A549 (cell line): ENCODE results near the gene AHCY. TPM values are rescaled to one million over a fixed set of nuclear protein-coding genes. Genes with fewer than 3 reads are reported as not detected.
"Not testable (repeated sequence)": the region's sequence is repeated elsewhere in the genome, so short reads cannot be mapped to it uniquely, and the experiment has no call there.

Experiments used
- ATAC-seq, 2 experiments: fragments of 200-7000 bp in 1 of 2; fragments of >200 bp in 1 of 2; cut with Nextera tagmentation in 1 of 2; cut with Tn5 transposase in 1 of 2; 3 replicates each; pipeline versions ENCODE4 v1.8.0 to v1.9.1; 2018 to 2020; ENCODE audit warnings: mild to moderate bottlenecking in 1 of 2, moderate library complexity in 1 of 2
- CTCF ChIA-PET: fragments of 300-600 bp; sonication (Branson Sonifier 250); formaldehyde crosslinking; extraction: SDS; loops from one replicate; lab custom pipeline; 2021; ENCODE audit warnings: antibody characterized with exemption, inconsistent platforms; lab: Yijun Ruan, JAX
- POLR2A ChIA-PET: fragments of 350-600 bp; formaldehyde crosslinking; extraction: SDS; loops from one replicate; lab custom pipeline; 2021; ENCODE audit warnings: antibody characterized with exemption, inconsistent platforms; lab: Yijun Ruan, JAX
- DNase-seq, 2 experiments: peaks; one replicate each; pipeline versions ENCODE4 v3.0.0 to v3.0.0-alpha.2; 2011 to 2016; ENCODE audit warnings: low read depth in 1 of 2, low spot score in 1 of 2
- FAIRE-seq: peaks from 2 replicates; lab custom pipeline; 2011; peaks lifted over from hg19 to GRCh38; lab: Jason Lieb, UNC
- H3K27ac ChIP-seq, 2 experiments: fragments of >200 bp; sonication (Bioruptor Twin); formaldehyde crosslinking; 3 replicates each; pipeline ENCODE4 v1.5.1; 2016 to 2017
- H3K4me1 ChIP-seq: fragments of >200 bp; sonication (Bioruptor Twin); formaldehyde crosslinking; 3 replicates; pipeline ENCODE4 v1.6.1; 2016
- H3K4me2 ChIP-seq: fragments of >200 bp; sonication (Bioruptor Twin); formaldehyde crosslinking; 3 replicates; pipeline ENCODE4 v1.6.1; 2016
- H3K4me3 ChIP-seq: fragments of >200 bp; sonication (Bioruptor Twin); formaldehyde crosslinking; 3 replicates; pipeline ENCODE4 v1.5.1; 2016
- H3K9me3 ChIP-seq: fragments of >200 bp; sonication (Bioruptor Twin); formaldehyde crosslinking; 3 replicates; pipeline ENCODE4 v1.6.1; 2016
- CBX2 ChIP-seq: fragments of 200-600 bp; sonication (generic); IDR thresholded peaks from 2 replicates; pipeline ENCODE4 v1.6.1; 2016; ENCODE audit warnings: low read depth, mild to moderate bottlenecking, borderline replicate concordance
- CBX8 ChIP-seq: fragments of 200-600 bp; sonication (generic); IDR thresholded peaks from 2 replicates; pipeline ENCODE4 v1.6.1; 2016
- CEBPB ChIP-seq, 2 experiments: fragments of >200 bp in 1 of 2; sonication (Bioruptor Twin) in 1 of 2; formaldehyde crosslinking in 1 of 2; IDR thresholded peaks; 2 replicates each; pipeline ENCODE4 v1.6.1; 2012 to 2016
- CHD2 ChIP-seq: fragments of 150-350 bp; IDR thresholded peaks from 2 replicates; pipeline ENCODE4 v1.6.1; 2014; ENCODE audit warnings: low read length; ENCODE audit not compliant: partially characterized antibody
- CHD4 ChIP-seq: fragments of 200-600 bp; sonication (generic); IDR thresholded peaks from 2 replicates; pipeline ENCODE4 v1.6.1; 2016; ENCODE audit warnings: antibody characterized with exemption, mild to moderate bottlenecking, borderline replicate concordance
- ESRRA ChIP-seq: fragments of 150-350 bp; IDR thresholded peaks from 2 replicates; pipeline ENCODE4 v1.6.1; 2014; ENCODE audit warnings: mild to moderate bottlenecking, low read length, borderline replicate concordance
- FOSB ChIP-seq: fragments of 250-450 bp; sonication (Bioruptor Pico); IDR thresholded peaks from 2 replicates; pipeline ENCODE4 v1.5.0; 2020; ENCODE audit warnings: mild to moderate bottlenecking, moderate library complexity
- FOSL2 ChIP-seq, 2 experiments: fragments of 450-650 bp in 1 of 2; fragments of >200 bp in 1 of 2; sonication (Bioruptor Twin) in 1 of 2; formaldehyde crosslinking; IDR thresholded peaks; 2 replicates each; pipeline versions ENCODE4 v1.5.0 to v1.6.1; 2016 to 2020; ENCODE audit warnings: mild to moderate bottlenecking in 1 of 2, moderate library complexity in 1 of 2
- HOXA7 ChIP-seq: fragments of 250-450 bp; sonication (Bioruptor Pico); IDR thresholded peaks from 2 replicates; pipeline ENCODE4 v1.5.0; 2020; ENCODE audit warnings: mild to moderate bottlenecking, moderate library complexity
- HOXB13 ChIP-seq: fragments of 250-450 bp; sonication (Bioruptor Pico); IDR thresholded peaks from 2 replicates; pipeline ENCODE4 v1.5.0; 2020; ENCODE audit warnings: low read depth, mild to moderate bottlenecking, moderate library complexity
- JUN ChIP-seq, 2 experiments: fragments of >200 bp; sonication (Bioruptor Twin); formaldehyde crosslinking; IDR thresholded peaks; 2 replicates in 1 of 2; 3 replicates in 1 of 2; pipeline ENCODE4 v1.6.1; 2016 to 2017
- JUNB ChIP-seq: fragments of >200 bp; sonication (Bioruptor Twin); formaldehyde crosslinking; IDR thresholded peaks from 2 replicates; pipeline ENCODE4 v1.6.1; 2016
- KDM1A ChIP-seq: fragments of 200-600 bp; sonication (generic); IDR thresholded peaks from 2 replicates; pipeline ENCODE4 v1.6.1; 2016; ENCODE audit warnings: low read depth, mild to moderate bottlenecking
- KDM5A ChIP-seq: fragments of 200-600 bp; sonication (generic); IDR thresholded peaks from 2 replicates; pipeline ENCODE4 v1.6.1; 2016; ENCODE audit warnings: antibody characterized with exemption, mild to moderate bottlenecking
- NPAS2 ChIP-seq: fragments of 250-450 bp; sonication (Bioruptor Pico); IDR thresholded peaks from 2 replicates; pipeline ENCODE4 v1.8.0; 2022; ENCODE audit warnings: mild to moderate bottlenecking, moderate library complexity, borderline replicate concordance
- NR3C1 ChIP-seq: fragments of >200 bp; sonication (Bioruptor Twin); formaldehyde crosslinking; IDR thresholded peaks from 3 replicates; pipeline ENCODE4 v1.6.1; 2017
- POLR2A ChIP-seq: IDR thresholded peaks from 2 replicates; pipeline ENCODE4 v1.6.1; 2012; ENCODE audit warnings: mild to moderate bottlenecking, low read length
- RAD21 ChIP-seq, 2 experiments: fragments of >200 bp in 1 of 2; sonication (Bioruptor Twin) in 1 of 2; formaldehyde crosslinking in 1 of 2; IDR thresholded peaks in 1 of 2; conservative IDR thresholded peaks in 1 of 2; 2 replicates in 1 of 2; 3 replicates in 1 of 2; pipeline ENCODE4 v1.6.1; 2012 to 2018; ENCODE audit warnings: inconsistent platforms in 1 of 2
- RCOR1 ChIP-seq: fragments of 150-350 bp; IDR thresholded peaks from 2 replicates; pipeline ENCODE4 v1.6.1; 2014; ENCODE audit warnings: antibody characterized with exemption, low read length, low read depth
- RFX5 ChIP-seq: fragments of 450-650 bp; IDR thresholded peaks from 2 replicates; pipeline ENCODE4 v1.7.1; 2014; ENCODE audit warnings: antibody characterized with exemption, mild to moderate bottlenecking, moderate library complexity
- SMC3 ChIP-seq: fragments of >200 bp; sonication (Bioruptor Twin); formaldehyde crosslinking; IDR thresholded peaks from 3 replicates; pipeline ENCODE4 v1.6.1; 2018; ENCODE audit warnings: inconsistent platforms
- ZFP36 ChIP-seq: fragments of 450-650 bp; IDR thresholded peaks from 2 replicates; pipeline ENCODE4 v1.6.1; 2014; ENCODE audit warnings: borderline replicate concordance; ENCODE audit not compliant: partially characterized antibody
- WGBS: methylation state at CpG from one replicate; pipeline ENCODE4 v1.1.6; 2017; ENCODE audit errors: missing lambda C conversion rate; 5-methylcytosine and 5-hydroxymethylcytosine counted together
- polyA plus RNA-seq, 4 experiments: library from polyadenylated mRNA; depleted of rRNA in 3 of 4; stranded (reverse); fragments of >200 nt; fragmentation: RNase III in 1 of 4; extraction: RNeasy Plus Mini Kit Qiagen cat#74134 plus additional on column Dnase treatment in 1 of 4; gene quantifications; 2 replicates in 3 of 4; 3 replicates in 1 of 4; pipeline ENCODE4 v1.2.3, GENCODE V29; 2011 to 2017
- TF ChIP-seq, protein P1 (sequence below): fragments of 450-650 bp; IDR thresholded peaks from 2 replicates; pipeline ENCODE4 v1.6.1; 2014; ENCODE audit warnings: antibody characterized with exemption
- TF ChIP-seq, protein P2 (sequence below): IDR thresholded peaks from 2 replicates; pipeline ENCODE4 v1.6.1; 2012; ENCODE audit warnings: low read depth, borderline replicate concordance
- TF ChIP-seq, protein P3 (sequence below): fragments of 250-450 bp; sonication (Bioruptor Pico); IDR thresholded peaks from 2 replicates; pipeline ENCODE4 v1.5.0; 2020; ENCODE audit warnings: low read depth, mild to moderate bottlenecking, moderate library complexity

AHCY gene
- polyA plus RNA-seq, 2 of the 4 experiments (the other 2 are of a cell fraction), result 274 to 290 TPM

DNA sequence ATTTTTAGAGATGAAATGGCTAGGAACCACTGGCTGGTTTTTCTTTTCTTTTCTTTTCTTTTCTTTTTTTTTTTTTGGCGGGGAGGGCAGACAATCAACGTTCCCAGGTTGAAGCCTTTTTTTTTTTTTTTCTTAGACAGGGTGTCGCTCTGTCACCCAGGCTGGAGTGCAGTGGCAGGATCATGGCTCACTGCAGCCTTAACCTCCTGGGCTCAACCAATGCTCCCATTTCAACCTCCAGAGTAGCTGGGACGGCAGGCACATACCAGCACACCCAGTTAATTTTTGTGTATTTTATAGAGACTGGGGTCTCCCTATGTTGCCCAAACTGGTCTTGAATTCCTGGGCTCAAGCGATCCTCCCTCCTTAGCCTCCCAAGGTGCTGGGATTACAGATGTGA is 41.1 kb upstream of the AHCY start:
- DNase-seq (no peak), ATAC-seq (no peak), FAIRE-seq (no peak)
- ChIA-PET CTCF (no interaction called here), POLR2A (no interaction called here)
- TF ChIP-seq CHD4, result no peak
- TF ChIP-seq HOXA7, result no peak
- TF ChIP-seq CBX8, result no peak
- no peak for TF ChIP-seq NPAS2 (CRISPR knock-in tag)
- no peak for TF ChIP-seq RAD21 (conservative IDR thresholded peaks at IDR 0.05 in 1 of 2, IDR thresholded peaks at IDR 0.05 in 1 of 2)
- TF ChIP-seq JUN (IDR thresholded peaks at IDR 0.05), result no peak
- TF ChIP-seq ESRRA, result no peak
- no peak for TF ChIP-seq CEBPB (IDR thresholded peaks at IDR 0.05)
- TF ChIP-seq, protein P1, sequence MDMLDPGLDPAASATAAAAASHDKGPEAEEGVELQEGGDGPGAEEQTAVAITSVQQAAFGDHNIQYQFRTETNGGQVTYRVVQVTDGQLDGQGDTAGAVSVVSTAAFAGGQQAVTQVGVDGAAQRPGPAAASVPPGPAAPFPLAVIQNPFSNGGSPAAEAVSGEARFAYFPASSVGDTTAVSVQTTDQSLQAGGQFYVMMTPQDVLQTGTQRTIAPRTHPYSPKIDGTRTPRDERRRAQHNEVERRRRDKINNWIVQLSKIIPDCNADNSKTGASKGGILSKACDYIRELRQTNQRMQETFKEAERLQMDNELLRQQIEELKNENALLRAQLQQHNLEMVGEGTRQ, result no peak
- no peak for TF ChIP-seq HOXB13
- no peak for TF ChIP-seq KDM5A
- TF ChIP-seq, protein P2, sequence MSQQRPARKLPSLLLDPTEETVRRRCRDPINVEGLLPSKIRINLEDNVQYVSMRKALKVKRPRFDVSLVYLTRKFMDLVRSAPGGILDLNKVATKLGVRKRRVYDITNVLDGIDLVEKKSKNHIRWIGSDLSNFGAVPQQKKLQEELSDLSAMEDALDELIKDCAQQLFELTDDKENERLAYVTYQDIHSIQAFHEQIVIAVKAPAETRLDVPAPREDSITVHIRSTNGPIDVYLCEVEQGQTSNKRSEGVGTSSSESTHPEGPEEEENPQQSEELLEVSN, result no peak
- TF ChIP-seq SMC3, result no peak
- no peak for TF ChIP-seq FOSL2 (IDR thresholded peaks at IDR 0.05)
- no peak for TF ChIP-seq FOSL2 (CRISPR knock-in tag; IDR thresholded peaks at IDR 0.05)
- no peak for TF ChIP-seq CBX2
- TF ChIP-seq FOSB (CRISPR knock-in tag), result no peak
- no peak for TF ChIP-seq CHD2
- TF ChIP-seq POLR2A, result no peak
- Histone ChIP-seq H3K9me3 (no peaks in the 10 kb centered on the region), H3K4me3 (no peak overlapping the region), H3K4me1 (peaks cover 14% of the 10 kb centered on the region), H3K27ac (no peak overlapping the region), H3K4me2 (no peak overlapping the region)
- 73% methylated on average over 5 of the region's 5 CpGs for WGBS

DNA sequence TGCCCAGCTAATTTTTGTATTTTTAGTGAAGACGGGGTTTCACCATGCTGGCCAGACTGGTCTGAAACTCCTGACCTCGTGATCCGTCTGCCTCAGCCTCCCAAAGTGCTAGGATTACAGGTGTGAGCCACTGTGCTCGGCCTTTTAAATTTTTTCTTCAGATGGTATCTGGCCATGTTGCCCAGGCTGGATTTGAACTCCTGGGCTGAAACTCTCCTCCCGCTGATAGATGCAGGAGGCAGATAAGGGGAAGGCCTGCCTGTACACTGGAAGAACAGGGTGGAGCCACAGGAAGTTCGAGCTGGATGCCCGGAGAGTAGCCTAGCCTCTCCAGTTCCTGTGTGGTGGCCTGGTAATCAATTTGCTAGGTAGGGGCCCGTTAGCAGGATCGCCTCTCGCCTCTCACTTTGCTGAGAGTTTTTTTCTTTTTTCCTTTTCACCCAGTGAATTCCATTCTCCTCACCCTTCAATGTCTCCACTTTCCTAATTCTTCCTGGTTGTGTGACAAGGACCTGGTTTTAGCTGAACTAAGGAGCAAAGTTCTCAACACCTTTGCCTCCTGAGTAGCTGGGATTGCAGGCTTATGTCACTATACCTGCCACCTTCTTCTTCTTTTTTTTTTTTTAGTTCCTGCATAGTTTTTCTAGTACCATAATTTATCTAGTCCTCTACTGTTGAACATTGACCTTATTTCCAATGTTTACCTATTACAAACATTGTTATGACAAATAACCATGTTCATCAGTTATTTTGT is 40.5 kb upstream of the AHCY start:
- TF ChIP-seq JUNB, result no peak
- TF ChIP-seq KDM1A, result no peak
- no peak for TF ChIP-seq FOSB (CRISPR knock-in tag)
- TF ChIP-seq, protein P1, result no peak
- TF ChIP-seq CBX8, result no peak
- no peak for TF ChIP-seq RAD21 (conservative IDR thresholded peaks at IDR 0.05 in 1 of 2, IDR thresholded peaks at IDR 0.05 in 1 of 2)
- TF ChIP-seq NR3C1, result no peak
- TF ChIP-seq ZFP36, result no peak
- TF ChIP-seq, protein P3, sequence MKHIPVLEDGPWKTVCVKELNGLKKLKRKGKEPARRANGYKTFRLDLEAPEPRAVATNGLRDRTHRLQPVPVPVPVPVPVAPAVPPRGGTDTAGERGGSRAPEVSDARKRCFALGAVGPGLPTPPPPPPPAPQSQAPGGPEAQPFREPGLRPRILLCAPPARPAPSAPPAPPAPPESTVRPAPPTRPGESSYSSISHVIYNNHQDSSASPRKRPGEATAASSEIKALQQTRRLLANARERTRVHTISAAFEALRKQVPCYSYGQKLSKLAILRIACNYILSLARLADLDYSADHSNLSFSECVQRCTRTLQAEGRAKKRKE (CRISPR knock-in tag), result no peak
- TF ChIP-seq, protein P2, result no peak
- TF ChIP-seq RCOR1, result no peak
- TF ChIP-seq RFX5, result no peak
- no peak overlapping the region for H3K4me2 ChIP-seq
- DNase-seq, result no peak
- no peaks in the 10 kb centered on the region for H3K9me3 ChIP-seq
- no peak overlapping the region for H3K4me3 ChIP-seq
- 80% methylated on average over 10 of the region's 10 CpGs for WGBS
- FAIRE-seq, result no peak
- POLR2A ChIA-PET, result no interaction called here
- H3K27ac ChIP-seq, result no peak overlapping the region
- no peak; a peak in 1 of 6 replicates for ATAC-seq
- H3K4me1 ChIP-seq, result peaks cover 10% of the 10 kb centered on the region; the same call in 2 of the 3 replicates
- CTCF ChIA-PET, result interaction anchor here (1.1 kb wide), 1 partner anchor 13 kb away, joined by 3 read pairs; no protein-coding TSS in a partner anchor

DNA sequence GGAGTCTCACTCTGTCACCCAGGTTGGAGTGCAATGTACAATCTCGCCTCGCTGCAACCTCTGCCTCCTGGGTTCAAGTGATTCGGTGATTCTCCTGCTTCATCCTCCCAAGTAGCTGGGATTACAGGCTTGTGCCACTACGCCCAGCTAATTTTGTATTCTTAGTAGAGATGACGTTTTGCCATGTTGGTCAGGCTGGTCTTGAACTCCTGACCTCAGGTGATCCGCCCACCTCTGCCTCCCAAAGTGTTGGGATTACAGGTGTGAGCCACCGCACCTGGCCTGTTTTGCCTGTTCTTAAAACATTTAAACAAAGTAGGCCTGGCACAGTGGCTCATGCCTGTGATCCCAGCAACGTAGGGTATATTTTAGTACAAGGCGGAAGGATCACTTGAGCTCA is 38.0 kb upstream of the AHCY start:
- DNase-seq, H3K4me2 ChIP-seq, H3K9me3 ChIP-seq, ATAC-seq, POLR2A ChIA-PET, H3K27ac ChIP-seq, H3K4me3 ChIP-seq, H3K4me1 ChIP-seq, FAIRE-seq, CTCF ChIA-PET: not testable (repeated sequence)
- WGBS, result 92% methylated on average over 9 of the region's 9 CpGs

DNA sequence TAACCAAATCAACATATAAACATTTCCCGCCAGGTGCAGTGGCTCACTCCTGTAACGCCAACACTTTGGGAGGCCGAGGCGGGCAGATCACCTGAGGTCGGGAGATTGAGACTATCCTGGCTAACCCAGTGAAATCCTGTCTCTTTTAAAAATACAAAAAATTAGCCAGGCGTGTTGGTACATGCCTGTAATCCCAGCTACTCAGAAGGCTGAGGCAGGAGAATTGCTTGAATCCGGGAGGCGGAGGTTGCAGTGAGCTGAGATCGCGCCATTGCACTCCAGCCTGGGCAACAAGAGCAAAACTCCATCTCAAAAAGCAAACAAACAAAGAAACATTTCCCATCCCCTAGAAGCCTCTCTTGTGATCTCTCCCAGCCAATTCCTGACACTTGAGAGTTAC is 37.6 kb upstream of the AHCY start:
- CTCF ChIA-PET, result interaction anchor here (0.7 kb wide), 1 partner anchor 302 kb away, joined by 5 read pairs; no protein-coding TSS in a partner anchor
- H3K4me1 ChIP-seq, result peaks cover 14% of the 10 kb centered on the region; the same call in 2 of the 3 replicates
- H3K9me3 ChIP-seq, H3K4me3 ChIP-seq, H3K4me2 ChIP-seq, POLR2A ChIA-PET, ATAC-seq, DNase-seq, H3K27ac ChIP-seq, FAIRE-seq: not testable (repeated sequence)
- WGBS, result 92% methylated on average over 10 of the region's 10 CpGs
